Stimulated activated naive CD8-positive, alpha-beta T cell treated with anti-CD3 and anti-CD28 coated beads, Interleukin-15, Interleukin-2, amounts not matched to agents 100 U/mL and 50 U/mL, for 24 hours (primary cell): ENCODE measurements around the gene SLC2A4RG.

Experiments
- ATAC-seq: fragments of 150-1000 bp; cut with Tn5 transposase; one replicate; pipeline ENCODE4 v1.10.0; 2021
- DNase-seq: peaks from one replicate; pipeline ENCODE4 v3.0.0; 2021

Gene SLC2A4RG

DNA sequence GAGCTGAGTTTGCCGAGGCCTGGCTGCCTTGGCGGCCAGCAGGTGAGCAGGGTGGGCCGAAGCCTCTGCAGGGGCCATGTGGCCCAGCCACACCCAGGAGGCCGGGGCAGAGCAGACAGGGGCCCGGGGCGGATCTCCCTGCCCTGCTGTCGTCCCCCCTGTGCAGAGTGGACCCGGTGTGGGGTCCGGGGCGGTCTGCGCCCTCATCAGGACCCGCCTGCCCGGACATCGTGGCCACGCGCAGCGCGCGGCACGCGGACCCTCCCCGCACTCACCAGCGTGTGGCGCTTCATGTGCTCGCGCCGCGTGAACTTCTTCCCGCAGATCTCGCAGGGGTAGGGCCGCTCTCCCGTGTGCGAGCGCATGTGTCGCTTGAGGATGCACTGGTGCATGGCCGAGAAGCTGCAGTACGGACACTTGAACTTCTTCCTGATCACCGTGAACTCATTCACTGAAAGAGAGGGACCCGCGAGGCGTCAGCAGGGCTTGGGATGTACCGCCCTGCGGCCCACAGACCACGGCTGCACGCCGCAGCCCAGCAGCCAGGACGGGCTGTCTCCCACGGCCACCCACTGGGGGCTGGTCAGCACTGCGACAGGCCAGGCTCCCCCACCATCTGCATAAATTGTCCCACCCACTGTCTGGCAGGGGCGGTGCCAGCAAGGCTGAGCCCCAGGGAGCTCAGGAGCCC, 13.0 kb downstream of the SLC2A4RG start:
- ATAC-seq (no peak), DNase-seq (no peak)

GRCh38 chr20:63753381-63753780, 13.8 kb downstream of the SLC2A4RG start:
- DNase-seq (no peak), ATAC-seq (no peak)

- DNase-seq = no peak
- ATAC-seq = no peak
Observed at GRCh38 chr20:63754008-63754407, 14.4 kb downstream of the SLC2A4RG start.

- ATAC-seq = no peak
- no peak for DNase-seq
Observed at GRCh38 chr20:63755933-63756647, 16.5 kb downstream of the SLC2A4RG start.

DNA sequence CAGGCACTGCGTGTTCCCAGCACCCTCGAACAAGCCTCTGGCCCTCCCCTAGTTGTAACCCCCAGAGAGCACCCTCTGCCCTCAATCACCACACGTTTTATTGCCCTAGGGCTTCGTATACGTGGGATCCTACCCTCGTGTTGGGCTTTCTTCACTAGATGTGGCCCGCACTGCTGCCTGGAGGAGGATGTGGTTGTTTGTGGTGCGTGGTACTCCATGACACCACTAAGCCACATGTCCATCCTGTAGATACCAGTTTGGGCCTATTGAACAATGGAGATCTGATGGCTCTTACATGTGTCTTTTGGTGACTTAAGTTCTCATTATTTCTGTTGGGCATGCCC, 17.0 kb downstream of the SLC2A4RG start:
- no peak for ATAC-seq
- no peak for DNase-seq

DNA sequence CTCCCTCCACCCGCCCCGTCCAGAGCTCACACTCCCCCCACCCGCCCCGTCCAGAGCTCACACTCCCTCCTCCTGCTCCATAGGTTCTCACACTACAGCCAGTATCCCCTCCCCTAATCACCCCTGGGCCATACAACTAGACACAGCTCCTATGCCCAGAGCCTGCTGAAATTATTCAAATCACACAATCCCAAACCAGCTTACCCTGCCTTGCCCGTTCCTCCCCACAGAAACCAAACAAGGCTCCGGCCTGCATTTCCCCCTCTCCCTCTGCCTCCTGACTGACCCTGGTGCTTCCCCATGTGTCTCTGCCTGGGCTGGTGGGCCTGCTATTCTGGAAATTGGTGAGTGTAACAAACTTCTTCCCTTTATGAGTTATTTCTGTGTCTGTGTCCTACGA, 18.6 kb downstream of the SLC2A4RG start:
- DNase-seq (no peak), ATAC-seq (no peak)

DNA sequence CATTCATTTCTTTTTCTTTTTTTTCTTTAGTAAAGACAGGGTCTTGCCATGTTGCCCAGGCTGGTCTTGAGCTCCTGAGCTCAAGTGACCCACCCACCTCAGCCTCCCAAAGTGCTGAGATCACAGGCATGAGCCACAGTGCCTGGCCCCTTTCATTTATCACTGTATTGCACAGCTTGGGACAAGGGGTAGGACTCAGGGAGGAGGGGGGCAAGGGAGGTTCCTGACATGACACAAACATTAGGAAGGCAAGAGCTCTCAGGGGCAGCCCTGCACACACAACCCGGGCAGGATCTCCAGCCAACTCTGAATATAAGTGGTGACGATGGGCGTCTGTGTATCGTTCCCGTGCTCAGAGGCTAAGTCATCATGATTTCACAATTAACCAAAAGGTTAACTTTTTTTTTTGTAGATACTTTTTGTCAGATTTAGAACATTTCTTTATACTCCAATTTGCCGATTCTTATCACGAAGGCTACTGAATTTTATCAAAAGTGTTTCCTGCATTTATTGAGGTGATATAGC, 19.9 kb downstream of the SLC2A4RG start:
- DNase-seq = no peak
- ATAC-seq = no peak

GRCh38 chr20:63765082-63765873, 25.7 kb downstream of the SLC2A4RG start:
- DNase-seq (no peak), ATAC-seq (no peak)

- no peak for DNase-seq
Observed at GRCh38 chr20:63765902-63766301, 26.3 kb downstream of the SLC2A4RG start.

GRCh38 chr20:63766695-63767426, 27.3 kb downstream of the SLC2A4RG start:
- DNase-seq (no peak), ATAC-seq (no peak)

More at GRCh38 chr20:63765902-63766301, 26.3 kb downstream of the SLC2A4RG start:
- ATAC-seq = no peak

DNA sequence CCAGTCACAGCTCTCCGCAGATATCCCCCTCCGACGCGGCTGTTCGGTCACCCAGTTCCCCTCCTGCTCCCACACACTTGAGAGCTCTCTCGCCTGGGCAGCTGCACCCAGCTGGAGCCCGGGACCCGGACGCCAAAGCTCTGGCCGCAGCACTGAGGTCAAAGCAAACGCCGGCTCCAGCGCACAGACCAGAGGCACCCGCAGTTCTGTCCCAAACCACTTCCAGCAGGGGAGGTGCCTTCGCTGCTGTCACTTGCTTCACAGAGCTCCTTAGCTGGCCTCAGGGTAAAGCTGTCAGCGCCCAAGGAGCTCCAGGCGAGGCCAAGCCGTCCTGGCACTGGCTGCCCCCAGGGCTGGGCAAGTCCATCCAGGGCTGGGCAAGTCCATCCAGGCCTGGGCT, 27.9 kb downstream of the SLC2A4RG start:
- ATAC-seq (no peak), DNase-seq (no peak)

DNA sequence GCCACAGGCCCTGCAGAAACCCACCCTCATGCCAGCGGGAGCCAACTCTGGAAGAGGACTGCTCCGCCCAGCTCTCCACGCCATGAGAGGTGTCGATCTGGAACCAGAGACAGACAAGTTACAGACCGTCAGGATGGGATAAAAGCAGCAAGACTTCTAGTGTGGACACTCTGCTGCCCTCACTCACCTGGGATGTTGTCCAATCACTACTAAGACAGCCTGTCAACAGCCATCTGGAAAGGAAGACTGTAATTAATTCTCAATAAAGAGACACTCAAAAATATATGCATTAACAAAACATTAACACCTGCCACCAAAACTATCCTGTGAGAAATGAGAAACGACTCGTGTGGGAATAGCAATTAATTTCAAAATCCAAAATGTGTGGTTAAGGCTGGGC, 28.3 kb downstream of the SLC2A4RG start:
- DNase-seq = no peak
- no peak for ATAC-seq

GRCh38 chr20:63768591-63769515, 29.3 kb downstream of the SLC2A4RG start:
- ATAC-seq (no peak), DNase-seq (no peak)

DNA sequence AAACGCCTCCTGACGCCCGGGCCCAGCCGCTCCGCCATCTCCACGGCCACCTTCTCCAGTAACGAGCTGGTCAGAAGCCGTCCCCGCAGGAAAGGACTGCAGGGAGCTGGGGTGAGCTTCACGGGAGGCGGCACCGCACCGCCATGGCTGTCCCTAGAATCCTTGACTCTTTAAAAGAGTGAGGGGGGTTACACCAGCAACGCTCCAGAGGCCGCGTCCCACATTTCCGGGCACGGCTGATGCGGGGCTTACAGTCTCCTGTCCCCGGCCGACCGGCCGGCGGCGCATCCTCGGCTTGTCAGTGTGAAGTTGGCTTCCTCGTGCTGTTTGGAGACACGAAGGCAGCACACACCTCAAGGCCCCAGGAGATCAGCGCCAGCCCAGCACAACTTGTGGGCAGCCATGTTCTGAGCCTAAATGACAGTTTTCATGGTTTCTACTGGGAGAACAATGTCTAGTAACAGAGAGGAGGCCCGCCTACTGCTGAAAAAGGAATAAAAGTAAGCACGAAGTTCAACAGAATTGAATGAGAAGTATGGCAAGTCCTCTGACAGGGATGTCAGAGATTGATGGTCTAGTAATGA, 30.4 kb downstream of the SLC2A4RG start:
- no peak for DNase-seq
- ATAC-seq = no peak

DNA sequence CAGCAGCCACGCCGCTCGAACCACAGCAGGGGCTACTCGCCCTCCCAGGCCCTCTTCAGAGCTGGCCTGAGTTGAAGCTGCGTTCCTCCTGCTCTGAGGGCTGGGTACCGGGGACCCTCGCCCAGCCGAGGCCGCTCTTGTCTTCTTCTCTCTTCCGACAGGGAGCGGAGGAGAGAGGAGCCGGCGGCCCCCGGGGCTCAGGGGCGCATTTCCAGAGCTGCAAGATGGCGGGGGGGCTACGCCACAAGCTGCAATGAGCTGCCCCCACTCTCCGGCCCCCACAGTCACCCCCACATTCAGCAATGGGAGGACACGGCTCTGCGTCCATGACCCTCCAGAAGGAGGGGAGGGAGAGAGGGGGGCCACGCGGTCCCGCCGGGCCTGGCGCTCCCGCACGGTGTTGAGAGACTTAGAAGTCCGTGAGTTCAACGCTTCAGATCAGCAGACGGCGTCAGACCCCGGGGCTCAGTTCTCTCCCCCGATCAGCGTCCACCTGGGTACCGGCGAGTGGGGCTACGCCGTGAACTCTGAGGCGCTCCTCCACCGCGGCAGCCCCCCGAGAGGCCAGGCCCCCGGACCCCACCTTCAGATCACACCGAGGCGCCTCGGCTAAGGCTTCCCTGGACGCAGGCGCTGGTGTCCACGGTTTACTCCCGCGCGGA, 31.6 kb downstream of the SLC2A4RG start:
- ATAC-seq = no peak
- DNase-seq = no peak

- DNase-seq = no peak
- no peak for ATAC-seq
Observed at GRCh38 chr20:63772781-63773518, 33.4 kb downstream of the SLC2A4RG start.

DNA sequence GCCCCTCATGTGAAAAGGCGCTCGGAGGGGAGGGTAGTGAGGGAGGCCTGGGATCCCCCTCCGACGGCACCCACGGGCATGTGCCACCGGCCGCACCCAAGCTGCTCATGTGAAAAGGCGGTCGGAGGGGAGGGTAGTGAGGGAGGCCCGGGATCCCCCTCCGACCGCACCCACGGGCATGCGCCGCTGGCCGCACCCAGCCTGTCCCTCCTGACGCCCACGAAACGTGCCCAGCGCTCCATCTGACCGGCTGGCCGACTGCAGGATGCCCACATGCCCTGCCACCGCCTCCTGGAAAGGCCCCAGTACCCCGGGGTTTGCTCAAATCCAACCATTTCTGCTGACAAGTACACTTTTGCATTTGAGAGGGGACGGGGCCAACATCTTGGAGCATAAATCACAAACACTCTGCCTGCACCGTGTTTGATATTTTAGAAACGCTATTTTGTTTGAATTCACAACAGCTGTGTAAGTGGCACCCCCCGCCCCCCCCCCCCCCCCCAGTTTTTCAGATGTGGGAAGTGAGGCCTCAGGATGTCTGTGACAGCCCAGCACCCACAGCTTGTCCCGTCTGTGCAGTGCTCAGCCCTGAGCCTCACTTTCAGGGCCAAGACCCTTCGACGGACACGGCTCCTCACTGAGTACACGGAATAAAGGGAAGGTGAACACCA, 34.1 kb downstream of the SLC2A4RG start:
- no peak for ATAC-seq
- DNase-seq = no peak

- DNase-seq (no peak), ATAC-seq (no peak)
Observed at GRCh38 chr20:63774306-63774705, 34.7 kb downstream of the SLC2A4RG start.
